Astrocyte of the cerebellum (primary cell): ENCODE measurements around the gene ATP5F1D.
"Not testable (repeated sequence)": the region's sequence is repeated elsewhere in the genome, so short reads cannot be mapped to it uniquely, and the experiment has no call there.

ENCODE experiments used
- DNase-seq: peaks from one replicate; pipeline ENCODE4 v3.0.0-alpha.2; 2011; ENCODE audit warnings: low read depth
- H3K4me3 ChIP-seq: 2 replicates; pipeline ENCODE4 v1.5.1; 2011; ENCODE audit warnings: mild to moderate bottlenecking, low read depth, low read length, moderate library complexity
- in situ Hi-C: cut with HindIII; loops from 2 replicates; pipeline ENCODE4 v1.10.0; 2017; ENCODE audit warnings: low sequenced_read_pairs
- TF ChIP-seq, protein P1 (sequence below): IDR thresholded peaks from 2 replicates; pipeline ENCODE4 v1.5.1; 2012; ENCODE audit warnings: low read length, low read depth, moderate library complexity, mild to moderate bottlenecking; ENCODE audit errors: missing control alignments

ATP5F1D gene

DNA sequence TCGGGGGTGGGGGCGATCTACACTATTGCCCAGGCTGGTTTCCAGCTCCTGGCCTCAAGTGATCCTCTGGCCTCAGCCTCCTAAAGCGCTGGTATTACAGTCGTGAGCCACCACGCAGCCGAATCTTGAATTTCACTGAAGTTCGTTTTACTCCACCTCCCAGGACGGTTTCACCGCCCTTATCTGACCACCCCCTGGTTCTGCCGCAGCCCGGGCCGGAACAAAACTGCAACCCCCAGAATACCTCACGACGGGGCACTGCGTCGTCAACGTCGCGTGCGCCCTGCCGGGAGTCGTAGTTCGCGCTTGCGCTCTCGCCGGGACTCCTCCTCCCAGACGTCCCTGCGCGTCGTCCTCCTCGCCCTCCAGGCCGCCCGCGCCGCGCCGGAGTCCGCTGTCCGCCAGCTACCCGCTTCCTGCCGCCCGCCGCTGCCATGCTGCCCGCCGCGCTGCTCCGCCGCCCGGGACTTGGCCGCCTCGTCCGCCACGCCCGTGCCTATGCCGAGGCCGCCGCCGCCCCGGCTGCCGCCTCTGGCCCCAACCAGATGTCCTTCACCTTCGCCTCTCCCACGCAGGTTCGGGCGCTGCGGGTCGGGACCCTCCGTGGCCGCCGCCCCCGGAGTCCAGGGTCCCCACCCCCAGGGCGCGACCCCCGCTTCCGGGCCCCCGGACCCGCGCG lies at the start of gene ATP5F1D:
ATP5F1D (plus strand) TSS at position 335 of the 679 bp plus-strand sequence; CDS start at position 435, 100 bp downstream.
- DNase-seq = peak; percentile 80
- TF ChIP-seq, protein P1, sequence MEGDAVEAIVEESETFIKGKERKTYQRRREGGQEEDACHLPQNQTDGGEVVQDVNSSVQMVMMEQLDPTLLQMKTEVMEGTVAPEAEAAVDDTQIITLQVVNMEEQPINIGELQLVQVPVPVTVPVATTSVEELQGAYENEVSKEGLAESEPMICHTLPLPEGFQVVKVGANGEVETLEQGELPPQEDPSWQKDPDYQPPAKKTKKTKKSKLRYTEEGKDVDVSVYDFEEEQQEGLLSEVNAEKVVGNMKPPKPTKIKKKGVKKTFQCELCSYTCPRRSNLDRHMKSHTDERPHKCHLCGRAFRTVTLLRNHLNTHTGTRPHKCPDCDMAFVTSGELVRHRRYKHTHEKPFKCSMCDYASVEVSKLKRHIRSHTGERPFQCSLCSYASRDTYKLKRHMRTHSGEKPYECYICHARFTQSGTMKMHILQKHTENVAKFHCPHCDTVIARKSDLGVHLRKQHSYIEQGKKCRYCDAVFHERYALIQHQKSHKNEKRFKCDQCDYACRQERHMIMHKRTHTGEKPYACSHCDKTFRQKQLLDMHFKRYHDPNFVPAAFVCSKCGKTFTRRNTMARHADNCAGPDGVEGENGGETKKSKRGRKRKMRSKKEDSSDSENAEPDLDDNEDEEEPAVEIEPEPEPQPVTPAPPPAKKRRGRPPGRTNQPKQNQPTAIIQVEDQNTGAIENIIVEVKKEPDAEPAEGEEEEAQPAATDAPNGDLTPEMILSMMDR = no peak
- H3K4me3 ChIP-seq = peak within 1 kb of the TSS; percentile 67
- in situ Hi-C loops = no loop called here

DNA sequence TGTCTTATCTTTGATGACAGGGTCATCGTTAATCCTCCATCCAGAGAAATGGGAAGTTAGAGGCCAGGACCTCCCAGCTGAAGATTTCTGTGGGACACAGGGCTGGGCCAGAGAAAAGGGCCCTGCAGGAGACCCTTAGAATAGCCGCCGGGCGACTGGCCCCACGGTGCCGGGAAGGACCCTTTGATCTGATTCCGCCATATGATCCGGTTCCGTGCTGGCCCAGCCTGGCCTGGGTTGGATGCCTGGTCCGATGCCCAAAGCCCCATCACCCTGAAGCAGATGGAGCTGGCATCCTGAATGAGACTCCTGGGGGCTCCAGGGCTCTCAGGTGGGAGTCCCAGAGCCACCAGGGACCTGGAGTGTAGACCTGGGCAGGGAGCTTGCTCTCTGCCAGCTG lies 42.0 kb upstream of the ATP5F1D start:
- in situ Hi-C loops = no loop called here
- H3K4me3 ChIP-seq = no peak overlapping the region
- no peak for DNase-seq
- TF ChIP-seq, protein P1 = no peak

DNA sequence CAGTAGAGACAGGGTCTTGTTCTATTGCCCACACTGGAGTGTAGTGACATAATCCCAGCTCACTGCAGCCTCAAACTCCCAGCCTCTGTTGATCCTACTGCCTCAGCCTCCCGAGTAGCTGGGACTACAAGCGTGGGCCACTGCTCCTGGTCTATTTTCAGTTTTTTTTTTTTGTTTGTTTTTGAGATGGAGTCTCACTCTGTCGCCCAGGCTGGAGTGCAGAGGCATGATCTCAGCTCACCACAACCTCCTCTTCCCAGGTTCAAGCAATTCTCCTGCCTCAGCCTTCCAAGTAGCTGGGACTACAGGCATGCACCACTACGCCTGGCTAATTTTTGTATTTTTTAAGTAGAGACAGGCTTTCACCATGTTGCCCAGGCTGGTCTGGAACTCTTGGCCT lies 40.9 kb upstream of the ATP5F1D start:
- in situ Hi-C loops, H3K4me3 ChIP-seq, DNase-seq: not testable (repeated sequence)

DNA sequence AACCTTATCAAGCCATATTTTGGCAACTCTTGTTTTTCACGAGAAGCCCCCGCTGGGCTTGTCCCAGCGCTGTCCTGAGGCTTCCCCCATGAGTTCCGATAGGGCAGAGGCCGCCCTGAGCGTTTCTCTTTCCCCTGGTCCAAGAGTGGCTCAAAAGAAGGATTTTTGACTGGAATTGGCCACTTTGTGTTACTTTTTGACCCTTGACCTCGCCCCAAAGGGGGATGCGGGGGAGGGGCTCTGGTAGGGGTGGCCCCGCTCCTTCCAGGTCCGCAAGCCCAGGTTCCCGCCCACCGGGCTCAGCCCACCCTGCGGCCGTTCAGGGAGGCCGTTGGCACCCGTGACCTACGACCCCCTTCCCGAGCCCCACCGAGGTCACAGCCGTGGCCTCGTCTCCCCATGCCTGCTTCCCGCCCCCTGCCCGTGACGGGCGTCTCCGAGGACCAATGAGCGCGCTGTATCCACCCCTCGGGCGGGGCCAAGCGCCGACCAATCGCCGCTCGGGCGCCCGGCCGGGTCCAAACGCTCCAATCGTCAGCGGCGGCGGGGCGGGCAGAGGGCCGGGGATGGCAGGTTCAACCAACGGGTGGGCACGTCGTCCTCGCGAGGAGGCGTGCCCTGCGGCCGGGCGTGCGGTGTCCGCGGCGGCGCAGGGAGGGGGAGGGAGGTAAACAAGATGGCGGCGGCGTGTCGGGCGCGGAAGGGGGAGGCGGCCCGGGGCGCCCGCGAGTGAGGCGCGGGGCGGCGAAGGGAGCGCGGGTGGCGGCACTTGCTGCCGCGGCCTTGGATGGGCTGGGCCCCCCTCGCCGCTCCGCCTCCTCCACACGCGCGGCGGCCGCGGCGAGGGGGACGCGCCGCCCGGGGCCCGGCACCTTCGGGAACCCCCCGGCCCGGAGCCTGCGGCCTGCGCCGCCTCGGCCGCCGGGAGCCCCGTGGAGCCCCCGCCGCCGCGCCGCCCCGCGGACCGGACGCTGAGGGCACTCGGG lies 36.1 kb upstream of the ATP5F1D start, which contains the start of gene STK11:
STK11 (plus strand) TSS at position 665 of the 986 bp plus-strand sequence. CDS start 1,136 bp downstream, outside the sequence.
- in situ Hi-C loops = no loop called here
- TF ChIP-seq, protein P1 = no peak
- H3K4me3 ChIP-seq = peak within 1 kb of the TSS; percentile 77

DNA sequence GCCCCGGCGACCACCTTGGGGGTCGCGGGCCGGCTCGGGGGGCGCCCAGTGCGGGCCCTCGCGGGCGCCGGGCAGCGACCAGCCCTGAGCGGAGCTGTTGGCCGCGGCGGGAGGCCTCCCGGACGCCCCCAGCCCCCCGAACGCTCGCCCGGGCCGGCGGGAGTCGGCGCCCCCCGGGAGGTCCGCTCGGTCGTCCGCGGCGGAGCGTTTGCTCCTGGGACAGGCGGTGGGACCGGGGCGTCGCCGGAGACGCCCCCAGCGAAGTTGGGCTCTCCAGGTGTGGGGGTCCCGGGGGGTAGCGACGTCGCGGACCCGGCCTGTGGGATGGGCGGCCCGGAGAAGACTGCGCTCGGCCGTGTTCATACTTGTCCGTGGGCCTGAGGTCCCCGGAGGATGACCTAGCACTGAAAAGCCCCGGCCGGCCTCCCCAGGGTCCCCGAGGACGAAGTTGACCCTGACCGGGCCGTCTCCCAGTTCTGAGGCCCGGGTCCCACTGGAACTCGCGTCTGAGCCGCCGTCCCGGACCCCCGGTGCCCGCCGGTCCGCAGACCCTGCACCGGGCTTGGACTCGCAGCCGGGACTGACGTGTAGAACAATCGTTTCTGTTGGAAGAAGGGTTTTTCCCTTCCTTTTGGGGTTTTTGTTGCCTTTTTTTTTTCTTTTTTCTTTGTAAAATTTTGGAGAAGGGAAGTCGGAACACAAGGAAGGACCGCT lies 35.2 kb upstream of the ATP5F1D start:
- DNase-seq = no peak
- TF ChIP-seq, protein P1 = no peak
- in situ Hi-C loops = no loop called here
- peak overlapping the region; percentile 77 for H3K4me3 ChIP-seq

More for the DNA sequence above, 36.1 kb upstream of the ATP5F1D start, which contains the start of gene STK11:
- peak; percentile 89 for DNase-seq

DNA sequence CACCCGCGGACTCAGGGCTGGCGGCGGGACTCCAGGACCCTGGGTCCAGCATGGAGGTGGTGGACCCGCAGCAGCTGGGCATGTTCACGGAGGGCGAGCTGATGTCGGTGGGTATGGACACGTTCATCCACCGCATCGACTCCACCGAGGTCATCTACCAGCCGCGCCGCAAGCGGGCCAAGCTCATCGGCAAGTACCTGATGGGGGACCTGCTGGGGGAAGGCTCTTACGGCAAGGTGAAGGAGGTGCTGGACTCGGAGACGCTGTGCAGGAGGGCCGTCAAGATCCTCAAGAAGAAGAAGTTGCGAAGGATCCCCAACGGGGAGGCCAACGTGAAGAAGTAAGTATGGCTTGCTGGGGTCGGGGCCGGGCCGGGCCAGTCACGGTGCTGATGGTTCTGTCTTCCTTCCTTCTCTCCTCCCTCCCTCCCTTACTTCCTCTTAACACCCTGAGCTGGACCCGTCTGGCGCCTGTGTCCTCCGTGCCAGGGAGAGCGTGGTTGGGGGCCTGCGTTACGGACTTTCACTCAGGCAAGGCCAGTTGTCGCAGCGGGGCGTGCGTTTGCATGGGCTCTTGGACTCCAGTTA lies 34.6 kb upstream of the ATP5F1D start:
- TF ChIP-seq, protein P1 = no peak
- in situ Hi-C loops = no loop called here
- peak overlapping the region; percentile 77 for H3K4me3 ChIP-seq
- DNase-seq = no peak

DNA sequence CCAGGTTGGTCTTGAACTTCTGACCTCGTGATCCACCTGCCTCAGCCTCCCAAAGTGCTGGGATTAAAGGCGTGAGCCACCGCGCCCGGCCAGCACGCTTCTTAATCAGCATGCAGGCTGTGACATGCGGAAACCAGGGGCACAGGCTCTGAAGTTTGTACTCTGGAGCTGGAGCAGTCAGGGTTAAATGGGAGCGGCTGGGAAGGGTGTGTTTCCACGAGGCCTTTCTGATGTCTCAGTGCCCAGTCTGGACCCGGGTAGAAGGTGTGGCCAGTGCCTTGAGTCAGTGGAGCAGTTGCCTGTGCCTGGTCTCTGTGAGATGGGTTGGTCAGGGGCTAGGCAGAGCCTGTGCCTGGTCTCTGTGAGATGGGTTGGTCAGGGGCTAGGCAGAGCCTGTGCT lies 32.7 kb upstream of the ATP5F1D start:
- DNase-seq, in situ Hi-C loops, H3K4me3 ChIP-seq: not testable (repeated sequence)
